GM12865 (cell line): ENCODE results near the gene FXR2.

Experiments
- DNase-seq: peaks from one replicate; pipeline ENCODE4 v3.0.0; 2010; ENCODE audit warnings: low read depth
- H3K4me3 ChIP-seq: 2 replicates; pipeline ENCODE4 v1.5.1; 2011; ENCODE audit warnings: mild to moderate bottlenecking, low read depth, low read length, control low read depth
- CTCF ChIP-seq: IDR thresholded peaks from 2 replicates; pipeline ENCODE4 v1.5.1; 2011; ENCODE audit warnings: low read length, control low read depth, low read depth, inconsistent platforms; ENCODE audit not compliant: insufficient read depth; ENCODE audit errors: missing control alignments

FXR2 gene

GRCh38 chr17:7593296-7593695 is 21.4 kb downstream of the FXR2 start:
- DNase-seq = no peak
- TF ChIP-seq CTCF = no peak
- H3K4me3 ChIP-seq = no peak overlapping the region

- DNase-seq = no peak
- no peak overlapping the region for H3K4me3 ChIP-seq
- TF ChIP-seq CTCF = no peak
Observed at GRCh38 chr17:7592422-7593021, 22.2 kb downstream of the FXR2 start.

DNA sequence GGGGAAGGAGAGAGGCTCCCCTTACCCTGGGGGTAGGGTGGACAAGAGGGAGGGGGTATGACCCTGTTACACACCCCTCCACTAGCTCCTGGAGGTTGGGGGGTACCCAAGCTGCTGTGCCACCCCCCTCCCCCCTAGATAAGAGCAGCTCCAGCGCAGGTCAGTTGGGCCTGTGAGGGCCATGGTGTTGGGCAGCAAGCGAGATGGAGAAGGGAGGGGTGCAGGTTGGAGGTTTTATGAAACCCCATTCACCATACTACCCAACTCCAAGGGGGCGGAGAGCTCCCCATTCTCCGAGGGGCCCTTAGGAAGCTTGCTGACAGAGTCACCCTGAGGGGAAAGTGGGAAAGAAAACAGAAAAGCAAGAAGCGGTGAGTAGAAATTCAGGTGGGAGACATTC is 23.1 kb downstream of the FXR2 start:
- no peak for TF ChIP-seq CTCF
- no peak for DNase-seq
- no peak overlapping the region for H3K4me3 ChIP-seq

DNA sequence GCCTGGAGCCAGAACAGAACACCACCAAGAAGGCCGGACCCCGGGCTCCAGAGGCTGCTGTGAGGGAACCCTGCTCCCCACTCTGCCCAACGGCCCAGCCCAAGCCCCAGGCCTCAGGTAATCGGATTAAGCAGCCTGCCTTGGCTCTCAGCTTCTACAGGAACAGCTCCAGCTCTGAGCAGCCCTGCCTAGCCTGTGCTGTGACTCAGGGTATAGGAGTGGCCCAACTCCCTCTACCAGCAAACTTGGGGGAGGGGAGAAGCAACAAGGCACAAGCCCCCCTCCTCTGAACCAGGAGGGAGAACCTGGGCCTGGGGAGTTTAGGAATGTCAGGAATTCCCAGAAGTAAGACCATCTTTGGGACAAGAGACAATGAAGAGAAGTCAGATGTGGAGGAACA is 24.0 kb downstream of the FXR2 start:
- no peak overlapping the region for H3K4me3 ChIP-seq
- TF ChIP-seq CTCF = no peak
- DNase-seq = no peak

DNA sequence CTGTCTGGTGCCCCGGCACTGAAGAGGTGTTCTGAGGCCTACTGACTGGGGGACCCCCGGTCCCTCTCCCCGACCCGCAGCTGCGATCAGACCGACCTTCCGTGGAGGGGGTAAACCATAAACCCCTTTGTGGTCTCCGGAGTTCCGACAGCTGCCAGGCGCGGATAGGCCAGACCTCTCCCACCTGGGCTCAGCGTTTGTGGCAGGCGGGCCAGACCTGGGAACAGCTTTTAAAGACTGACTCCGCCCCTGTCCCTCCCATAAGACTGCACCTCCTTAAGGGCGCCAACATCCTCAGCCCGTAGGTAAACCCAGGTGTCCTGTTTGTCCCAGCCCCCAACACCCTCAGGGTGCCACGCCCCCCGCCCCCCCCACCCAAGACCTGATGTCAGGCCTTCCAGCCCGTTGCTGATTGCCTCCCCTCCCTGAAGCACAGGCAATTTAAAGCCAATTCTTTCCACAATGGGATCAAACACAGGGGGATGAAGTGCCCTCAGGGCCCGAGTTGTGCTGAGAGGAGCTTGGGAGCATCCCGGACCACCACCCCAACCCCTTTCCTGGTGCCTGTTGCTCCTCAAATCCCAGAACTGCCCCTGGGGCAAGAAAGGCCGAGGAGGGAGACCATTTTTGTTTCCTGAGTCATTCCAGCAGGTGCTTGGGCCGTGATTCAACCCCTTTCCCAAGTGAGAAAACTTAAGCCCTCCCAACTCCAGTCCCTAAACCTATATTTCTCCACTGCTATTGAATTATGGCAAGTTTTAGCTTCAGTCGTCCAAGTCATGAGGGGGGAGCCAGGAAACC is 24.6 kb downstream of the FXR2 start, which contains the start of gene SOX15:
Gene SOX15 (minus strand): TSS at position 204 of the 801 bp plus-strand sequence. CDS start 418 bp downstream, outside the sequence.
- H3K4me3 ChIP-seq = no peak within 1 kb of the TSS
- no peak for TF ChIP-seq CTCF
- no peak for DNase-seq

DNA sequence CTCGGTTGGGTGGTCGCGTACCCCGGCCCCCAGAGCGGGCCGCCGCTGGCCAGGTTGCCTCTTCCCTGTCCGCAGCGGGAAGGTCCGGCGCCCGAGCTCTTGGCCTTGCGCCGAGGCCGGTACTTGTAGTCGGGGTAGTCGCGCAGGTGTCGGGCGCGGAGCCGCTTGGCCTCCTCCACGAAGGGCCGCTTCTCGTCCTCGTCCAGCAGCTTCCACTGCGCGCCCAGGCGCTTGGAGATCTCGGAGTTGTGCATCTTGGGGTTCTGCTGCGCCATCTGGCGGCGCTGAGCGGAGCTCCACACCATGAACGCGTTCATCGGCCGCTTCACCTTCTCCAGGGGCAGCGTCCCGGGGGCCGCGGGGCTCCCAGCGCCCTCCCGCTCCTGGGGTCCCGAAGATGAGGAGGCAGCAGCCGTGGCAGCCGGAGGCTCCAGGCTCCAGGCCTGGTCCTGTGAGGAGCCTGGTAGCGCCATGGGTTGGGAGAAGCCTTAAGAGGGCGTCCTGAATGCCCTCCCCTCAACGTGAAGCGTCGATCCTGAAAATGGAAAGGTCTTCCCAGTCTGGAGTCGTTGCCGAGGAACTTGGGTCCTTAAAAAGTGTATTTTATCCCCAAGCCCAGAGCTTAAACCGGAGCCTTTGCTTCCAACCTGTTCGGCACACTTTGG is 25.4 kb downstream of the FXR2 start:
- peak; percentile 80 for TF ChIP-seq CTCF
- DNase-seq = peak; percentile 80
- H3K4me3 ChIP-seq = no peak overlapping the region
